ENCODE results near the gene MORN1.

The MORN1 gene

DNA sequence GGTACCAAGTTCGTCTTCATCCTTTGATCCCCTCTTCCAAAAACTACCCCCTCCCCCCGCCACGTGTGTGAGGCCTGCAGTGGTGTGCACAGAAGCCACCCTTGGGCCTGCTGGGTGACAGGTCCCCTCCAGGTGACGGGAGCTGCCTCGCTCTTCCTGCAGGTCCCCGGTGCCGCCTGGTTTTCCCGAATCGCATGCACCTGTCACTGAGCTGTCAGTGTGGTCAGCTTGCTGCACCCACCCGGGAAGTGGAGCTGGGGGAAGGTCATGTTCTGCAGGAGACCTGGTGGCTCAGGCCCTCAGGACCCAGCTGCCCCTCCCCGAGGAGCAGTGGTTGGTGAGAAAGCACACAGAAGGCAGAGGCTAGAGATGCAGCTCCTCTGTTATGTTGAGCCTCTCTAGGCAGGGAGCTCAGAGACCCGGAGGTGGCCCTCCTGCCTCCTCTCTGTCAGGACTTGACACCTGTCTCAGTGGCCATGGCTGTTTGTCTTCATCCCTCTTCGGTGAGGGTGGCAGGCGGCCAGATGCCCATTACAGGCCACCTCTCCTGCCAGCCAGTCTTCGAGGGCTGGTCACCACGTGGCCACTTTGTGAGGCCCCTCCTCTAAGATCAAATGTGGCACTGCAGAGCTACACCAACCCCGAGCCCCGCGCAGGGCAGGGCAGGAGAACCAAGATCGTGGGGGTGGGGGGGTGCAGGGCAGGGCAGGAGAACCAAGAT lies 102.4 kb downstream of the MORN1 start:
- H3K36me3 ChIP-seq (ENCODE audit: low read length), result no peaks in the 10 kb centered on the region
- H3K27ac ChIP-seq (ENCODE audit: low read depth, low read length), result no peak overlapping the region

DNA sequence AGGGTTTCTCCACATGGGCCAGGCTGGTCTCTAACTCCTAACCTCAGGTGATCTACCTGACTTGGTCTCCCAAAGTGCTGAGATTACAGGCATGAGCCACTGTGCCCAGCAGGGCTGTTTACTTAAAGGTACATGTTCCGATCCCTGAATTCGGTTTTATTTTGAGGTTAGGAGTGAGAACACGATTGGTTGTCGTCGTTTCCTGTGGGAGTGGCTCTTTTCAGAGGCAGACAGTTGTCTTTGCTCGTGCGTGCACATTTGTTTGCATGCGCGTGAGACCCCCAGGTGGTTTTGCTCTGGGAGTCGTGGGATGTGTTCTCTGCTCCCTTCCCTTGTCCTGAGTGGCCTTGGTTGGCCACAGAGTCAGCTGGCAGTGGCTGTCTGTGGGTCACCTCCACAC lies 103.0 kb downstream of the MORN1 start:
- Histone ChIP-seq H2AFZ (ENCODE audit: low read depth, low read length, severe bottlenecking) (no peak overlapping the region), H4K20me1 (ENCODE audit: low read depth, low read length) (no peaks in the 10 kb centered on the region; the same call in 1 of the 2 replicates), H3K27me3 (ENCODE audit: low read length) (no peaks in the 10 kb centered on the region), H3K36me3 (ENCODE audit: low read length) (no peaks in the 10 kb centered on the region), H3K9me2 (replicated peaks; ENCODE audit: insufficient read depth, low read length) (no peaks in the 10 kb centered on the region), H3K4me3 (ENCODE audit: insufficient read depth, low read length, poor library complexity, severe bottlenecking) (no peak overlapping the region), H3K27ac (ENCODE audit: low read depth, low read length) (no peak overlapping the region), H3K9me3 (ENCODE audit: insufficient read depth, low read length) (no peaks in the 10 kb centered on the region), H3F3A (ENCODE audit: insufficient read depth) (no peaks in the 10 kb centered on the region), H3K4me2 (ENCODE audit: low read depth, low read length, poor library complexity, severe bottlenecking) (no peak overlapping the region), H3K9ac (ENCODE audit: low read length) (no peak overlapping the region), H3K79me2 (ENCODE audit: insufficient read depth, low read length) (no peaks in the 10 kb centered on the region)
- no peak for TF ChIP-seq EZH2phosphoT487 (conservative IDR thresholded peaks at IDR 0.05; ENCODE audit: low read length)
- TF ChIP-seq, protein P1, sequence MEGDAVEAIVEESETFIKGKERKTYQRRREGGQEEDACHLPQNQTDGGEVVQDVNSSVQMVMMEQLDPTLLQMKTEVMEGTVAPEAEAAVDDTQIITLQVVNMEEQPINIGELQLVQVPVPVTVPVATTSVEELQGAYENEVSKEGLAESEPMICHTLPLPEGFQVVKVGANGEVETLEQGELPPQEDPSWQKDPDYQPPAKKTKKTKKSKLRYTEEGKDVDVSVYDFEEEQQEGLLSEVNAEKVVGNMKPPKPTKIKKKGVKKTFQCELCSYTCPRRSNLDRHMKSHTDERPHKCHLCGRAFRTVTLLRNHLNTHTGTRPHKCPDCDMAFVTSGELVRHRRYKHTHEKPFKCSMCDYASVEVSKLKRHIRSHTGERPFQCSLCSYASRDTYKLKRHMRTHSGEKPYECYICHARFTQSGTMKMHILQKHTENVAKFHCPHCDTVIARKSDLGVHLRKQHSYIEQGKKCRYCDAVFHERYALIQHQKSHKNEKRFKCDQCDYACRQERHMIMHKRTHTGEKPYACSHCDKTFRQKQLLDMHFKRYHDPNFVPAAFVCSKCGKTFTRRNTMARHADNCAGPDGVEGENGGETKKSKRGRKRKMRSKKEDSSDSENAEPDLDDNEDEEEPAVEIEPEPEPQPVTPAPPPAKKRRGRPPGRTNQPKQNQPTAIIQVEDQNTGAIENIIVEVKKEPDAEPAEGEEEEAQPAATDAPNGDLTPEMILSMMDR (IDR thresholded peaks at IDR 0.05; ENCODE audit: insufficient read depth, low read length, poor library complexity, severe bottlenecking), result no peak

More for the DNA sequence above, 102.4 kb downstream of the MORN1 start:
- Histone ChIP-seq H3K27me3 (ENCODE audit: low read length) (no peaks in the 10 kb centered on the region), H3K9me3 (ENCODE audit: insufficient read depth, low read length) (no peaks in the 10 kb centered on the region), H3K9me2 (replicated peaks; ENCODE audit: insufficient read depth, low read length) (no peaks in the 10 kb centered on the region), H3K4me2 (ENCODE audit: low read depth, low read length, poor library complexity, severe bottlenecking) (no peak overlapping the region), H2AFZ (ENCODE audit: low read depth, low read length, severe bottlenecking) (no peak overlapping the region), H3K4me3 (ENCODE audit: insufficient read depth, low read length, poor library complexity, severe bottlenecking) (no peak overlapping the region), H4K20me1 (ENCODE audit: low read depth, low read length) (no peaks in the 10 kb centered on the region; the same call in 1 of the 2 replicates), H3K79me2 (ENCODE audit: insufficient read depth, low read length) (no peaks in the 10 kb centered on the region), H3K9ac (ENCODE audit: low read length) (no peak overlapping the region), H3F3A (ENCODE audit: insufficient read depth) (no peaks in the 10 kb centered on the region)
- no peak for TF ChIP-seq EZH2phosphoT487 (conservative IDR thresholded peaks at IDR 0.05; ENCODE audit: low read length)
- TF ChIP-seq, protein P1 (IDR thresholded peaks at IDR 0.05; ENCODE audit: insufficient read depth, low read length, poor library complexity, severe bottlenecking), result no peak

DNA sequence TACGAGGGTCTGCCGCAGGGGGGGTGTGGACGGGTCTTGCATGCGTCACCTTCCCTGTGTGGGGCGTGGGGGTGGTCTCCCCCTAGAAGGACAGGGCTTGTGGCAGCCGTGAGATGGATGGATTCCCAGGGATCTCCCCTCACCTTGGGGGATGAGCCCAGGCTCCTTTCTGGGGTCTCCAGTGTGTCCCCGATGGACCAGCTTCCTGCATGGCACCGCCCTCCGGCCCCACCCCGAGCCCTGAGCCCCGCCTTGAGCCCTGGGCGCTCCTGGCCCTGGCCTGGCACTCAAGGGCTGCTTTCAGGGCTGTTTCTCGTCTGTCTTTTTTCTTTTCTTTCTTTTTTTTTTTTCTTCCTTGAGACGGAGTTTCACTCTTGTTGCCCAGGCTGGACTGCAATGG lies 103.7 kb downstream of the MORN1 start:
- Histone ChIP-seq H3K9me2 (replicated peaks; ENCODE audit: insufficient read depth, low read length) (no peaks in the 10 kb centered on the region), H3K9me3 (ENCODE audit: insufficient read depth, low read length) (no peaks in the 10 kb centered on the region), H4K20me1 (ENCODE audit: low read depth, low read length) (no peaks in the 10 kb centered on the region; the same call in 1 of the 2 replicates), H3F3A (ENCODE audit: insufficient read depth) (no peaks in the 10 kb centered on the region), H3K4me3 (ENCODE audit: insufficient read depth, low read length, poor library complexity, severe bottlenecking) (no peak overlapping the region), H3K79me2 (ENCODE audit: insufficient read depth, low read length) (no peaks in the 10 kb centered on the region), H3K27me3 (ENCODE audit: low read length) (no peaks in the 10 kb centered on the region), H3K9ac (ENCODE audit: low read length) (no peak overlapping the region), H2AFZ (ENCODE audit: low read depth, low read length, severe bottlenecking) (no peak overlapping the region), H3K4me2 (ENCODE audit: low read depth, low read length, poor library complexity, severe bottlenecking) (no peak overlapping the region), H3K36me3 (ENCODE audit: low read length) (no peaks in the 10 kb centered on the region), H3K27ac (ENCODE audit: low read depth, low read length) (no peak overlapping the region)
- TF ChIP-seq, protein P1 (IDR thresholded peaks at IDR 0.05; ENCODE audit: insufficient read depth, low read length, poor library complexity, severe bottlenecking), result no peak
- no peak for TF ChIP-seq EZH2phosphoT487 (conservative IDR thresholded peaks at IDR 0.05; ENCODE audit: low read length)
